ENCODE data around the gene CSH2.

- TF ChIP-seq CTCF (IDR thresholded peaks at IDR 0.05; ENCODE audit: insufficient read depth, low read length) (no peak), GABPA (IDR thresholded peaks at IDR 0.05; ENCODE audit: low read depth) (no peak), POLR2AphosphoS5 (IDR thresholded peaks at IDR 0.05; ENCODE audit: low read depth) (no peak), SPI1 (IDR thresholded peaks at IDR 0.05; ENCODE audit: borderline replicate concordance, low read depth) (no peak), REST (IDR thresholded peaks at IDR 0.05; ENCODE audit: insufficient replicate concordance, low read depth) (no peak)
Measured at GRCh38 chr17:63840591-63841349, 32.7 kb downstream of the CSH2 start.

Data from HL-60 (cell line).